Spleen (tissue), 7 donors: ENCODE results near the gene CYP1A2.
A peak's percentile ranks its signal among the peaks of the same experiment; 100 is the strongest.

Source experiments
- CTCF ChIP-seq, 11 experiments: fragments of 200-600 bp in 7 of 11; fragments of 450-650 bp in 4 of 11; sonication (generic) in 4 of 11; IDR thresholded peaks in 8 of 11; conservative IDR thresholded peaks in 3 of 11; 1 replicate in 7 of 11; 2 replicates in 4 of 11; pipeline versions ENCODE4 v1.4.0 to v1.8.0; 2016 to 2021; ENCODE audit warnings: antibody characterized with exemption in 11 of 11, inconsistent platforms in 4 of 11, mild to moderate bottlenecking in 1 of 11
- POLR2A ChIP-seq, 3 donors: fragments of 450-650 bp; IDR thresholded peaks; one replicate each; pipeline ENCODE4 v1.5.1; 2017; ENCODE audit warnings: antibody characterized with exemption in 3 of 3, mild to moderate bottlenecking in 1 of 3
- POLR2AphosphoS5 ChIP-seq, 3 donors: sonication (generic); formaldehyde crosslinking; IDR thresholded peaks; one replicate each; pipeline ENCODE4 v1.5.1; 2017; ENCODE audit warnings: antibody characterized with exemption in 3 of 3
- donor health status: DM: no; HTN: no; CAD: no; lungs with moderate emphysema.
- donor health status: DM: no; HTN: no; CAD: no.
- donor health status: DM: no; HTN: no; CAD: no.

- TF ChIP-seq CTCF (IDR thresholded peaks at IDR 0.05 in 8 of 11, conservative IDR thresholded peaks at IDR 0.05 in 3 of 11) (no peak), POLR2A (IDR thresholded peaks at IDR 0.05) (no peak), POLR2AphosphoS5 (IDR thresholded peaks at IDR 0.05) (peak in 2 of 3 donors; percentile 23 to 61)
These were observed 47.5 kb downstream of the CYP1A2 start for GRCh38 chr15:74795966-74796625.
